ENCODE results near the gene FNDC4. TPM values are rescaled to one million over a fixed set of nuclear protein-coding genes. Genes with fewer than 3 reads are reported as not detected.

FNDC4 gene
- total RNA-seq, 2 experiments from 2014 or later = not detected

GRCh38 chr2:27489498-27490397 is 5.3 kb downstream of the FNDC4 start, which contains the start of gene IFT172:
TSS of gene IFT172 (minus strand) at chr2:27489743. CDS start at chr2:27489653, 90 bp downstream.
- DNase-seq (peak; percentile 100), ATAC-seq (peak; percentile 98)
- no peak for TF ChIP-seq CTCF (IDR thresholded peaks at IDR 0.05)
- intact Hi-C loops (cut with micrococcal nuclease) = no loop called here
- Mint-ChIP-seq H3K9me3 (no peaks in the 10 kb centered on the region), H3K27me3 (peaks cover 14% of the 10 kb centered on the region), H3K27ac (peak within 1 kb of the TSS; percentile 78), H3K36me3 (ENCODE audit: low read depth) (no peaks in the 10 kb centered on the region), H3K4me3 (peak within 1 kb of the TSS; percentile 87), H3K4me1 (ENCODE audit: low read depth) (peaks cover 20% of the 10 kb centered on the region)
- CTCF ChIA-PET = interaction anchor here (0.9 kb wide), 1 partner anchor 60 kb away, joined by 3 read pairs; no protein-coding TSS in a partner anchor
- POLR2A ChIA-PET = interaction anchor here (1.1 to 1.4 kb wide), 3 partner anchors 61 to 174 kb away, joined by 3 read pairs; partner anchors contain the start of genes NRBP1, SLC4A1AP and SUPT7L

- H3K9me3 Mint-ChIP-seq = no peaks in the 10 kb centered on the region
- peak overlapping the region; percentile 87 for H3K4me3 Mint-ChIP-seq
- DNase-seq (peak; percentile 23), ATAC-seq (peak; percentile 2)
- H3K27me3 Mint-ChIP-seq = peaks cover 10% of the 10 kb centered on the region
- peaks cover 20% of the 10 kb centered on the region for H3K4me1 Mint-ChIP-seq (ENCODE audit: low read depth)
- no peaks in the 10 kb centered on the region for H3K36me3 Mint-ChIP-seq (ENCODE audit: low read depth)
- no peak for TF ChIP-seq CTCF (IDR thresholded peaks at IDR 0.05)
- ChIA-PET POLR2A (interaction anchor here (1.0 to 1.4 kb wide), 2 partner anchors 19 to 60 kb away, joined by 3 to 4 read pairs; partner anchors contain the start of gene NRBP1), CTCF (interaction anchor here (0.9 kb wide), 1 partner anchor 60 kb away, joined by 3 read pairs; no protein-coding TSS in a partner anchor)
- intact Hi-C loops (cut with micrococcal nuclease) = no loop called here
- H3K27ac Mint-ChIP-seq = peak overlapping the region; percentile 78
Measured at GRCh38 chr2:27489118-27489497, 5.9 kb downstream of the FNDC4 start.

GRCh38 chr2:27485496-27485895 is 9.5 kb downstream of the FNDC4 start:
- H3K4me3 Mint-ChIP-seq = no peak overlapping the region
- CTCF ChIA-PET = no interaction called here
- intact Hi-C loops (cut with micrococcal nuclease) = no loop called here
- DNase-seq (no peak), ATAC-seq (no peak)
- H3K9me3 Mint-ChIP-seq = no peaks in the 10 kb centered on the region
- POLR2A ChIA-PET = interaction anchor here (1.0 to 1.3 kb wide), 2 partner anchors 12 to 53 kb away, joined by 3 read pairs; no protein-coding TSS in a partner anchor
- H3K4me1 Mint-ChIP-seq (ENCODE audit: low read depth) = peaks cover 14% of the 10 kb centered on the region
- no peaks in the 10 kb centered on the region for H3K27me3 Mint-ChIP-seq
- no peak overlapping the region for H3K27ac Mint-ChIP-seq
- peaks cover 2% of the 10 kb centered on the region for H3K36me3 Mint-ChIP-seq (ENCODE audit: low read depth)
- TF ChIP-seq CTCF (IDR thresholded peaks at IDR 0.05) = no peak

GRCh38 chr2:27471961-27472360 is 23.0 kb downstream of the FNDC4 start:
- H3K9me3 Mint-ChIP-seq = no peaks in the 10 kb centered on the region
- H3K36me3 Mint-ChIP-seq (ENCODE audit: low read depth) = no peaks in the 10 kb centered on the region
- intact Hi-C loops (cut with micrococcal nuclease) = no loop called here
- DNase-seq = no peak
- CTCF ChIA-PET = interaction anchor here (0.9 kb wide), 1 partner anchor 9 kb away, joined by 3 read pairs; no protein-coding TSS in a partner anchor
- POLR2A ChIA-PET = no interaction called here
- H3K4me3 Mint-ChIP-seq = no peak overlapping the region
- H3K27ac Mint-ChIP-seq = no peak overlapping the region
- ATAC-seq = no peak
- no peaks in the 10 kb centered on the region for H3K4me1 Mint-ChIP-seq (ENCODE audit: low read depth)
- no peak for TF ChIP-seq CTCF (IDR thresholded peaks at IDR 0.05)
- no peaks in the 10 kb centered on the region for H3K27me3 Mint-ChIP-seq

GRCh38 chr2:27464443-27464842 is 30.6 kb downstream of the FNDC4 start:
- DNase-seq (no peak), ATAC-seq (no peak)
- Mint-ChIP-seq H3K36me3 (ENCODE audit: low read depth) (no peaks in the 10 kb centered on the region), H3K4me3 (no peak overlapping the region), H3K4me1 (ENCODE audit: low read depth) (no peaks in the 10 kb centered on the region), H3K27me3 (no peaks in the 10 kb centered on the region), H3K27ac (no peak overlapping the region), H3K9me3 (no peaks in the 10 kb centered on the region)
- POLR2A ChIA-PET = no interaction called here
- no peak for TF ChIP-seq CTCF (IDR thresholded peaks at IDR 0.05)
- intact Hi-C loops (cut with micrococcal nuclease) = no loop called here
- CTCF ChIA-PET = no interaction called here

Data from activated CD8-positive, alpha-beta T cell treated with anti-CD3 and anti-CD28 coated beads for 36 hours (primary cell).